GM21367 (cell line): ENCODE measurements around the gene NEURL1.
"Not testable (repeated sequence)": the region's sequence is repeated elsewhere in the genome, so short reads cannot be mapped to it uniquely, and the experiment has no call there.

Experiments used
- ATAC-seq: cut with Tn5 transposase; IDR thresholded peaks from one replicate; pipeline ENCODE4 v1.9.1; 2021; ENCODE audit not compliant: unreplicated experiment

NEURL1 gene

GRCh38 chr10:103513380-103514060 lies 20.0 kb downstream of the NEURL1 start:
- no peak for ATAC-seq

GRCh38 chr10:103514244-103514643 lies 20.7 kb downstream of the NEURL1 start:
- no peak for ATAC-seq

GRCh38 chr10:103517234-103518085 lies 24.0 kb downstream of the NEURL1 start:
- ATAC-seq = no peak

- ATAC-seq = no peak
Observed at GRCh38 chr10:103519798-103520197, 26.3 kb downstream of the NEURL1 start.

GRCh38 chr10:103522006-103522405 lies 28.5 kb downstream of the NEURL1 start:
- not testable (repeated sequence) for ATAC-seq

GRCh38 chr10:103523683-103524082 lies 30.2 kb downstream of the NEURL1 start:
- ATAC-seq = no peak

- no peak for ATAC-seq
Observed at GRCh38 chr10:103525901-103526300, 32.4 kb downstream of the NEURL1 start.

GRCh38 chr10:103527476-103527875 lies 34.0 kb downstream of the NEURL1 start:
- ATAC-seq = not testable (repeated sequence)

GRCh38 chr10:103528549-103528948 lies 35.0 kb downstream of the NEURL1 start:
- no peak for ATAC-seq

GRCh38 chr10:103529539-103529938 lies 36.0 kb downstream of the NEURL1 start:
- ATAC-seq = no peak

- no peak for ATAC-seq
Observed at GRCh38 chr10:103533827-103534226, 40.3 kb downstream of the NEURL1 start.

- no peak for ATAC-seq
Observed at GRCh38 chr10:103534621-103535498, 41.4 kb downstream of the NEURL1 start.

- no peak for ATAC-seq
Observed at GRCh38 chr10:103535595-103535994, 42.1 kb downstream of the NEURL1 start.

GRCh38 chr10:103539751-103540150 lies 46.2 kb downstream of the NEURL1 start:
- no peak for ATAC-seq

GRCh38 chr10:103540722-103541121 lies 47.2 kb downstream of the NEURL1 start:
- ATAC-seq = no peak

- ATAC-seq = no peak
Observed at GRCh38 chr10:103541616-103542015, 48.1 kb downstream of the NEURL1 start.

GRCh38 chr10:103542764-103543616 lies 49.5 kb downstream of the NEURL1 start:
- no peak for ATAC-seq

- ATAC-seq = no peak
Observed at GRCh38 chr10:103543617-103544525, 50.4 kb downstream of the NEURL1 start.

- ATAC-seq = no peak
Observed at GRCh38 chr10:103544657-103545310, 51.3 kb downstream of the NEURL1 start.
